HG03060 (cell line): ENCODE data around the gene ABCB8.

ENCODE experiments used
- ATAC-seq: cut with Tn5 transposase; IDR thresholded peaks from one replicate; pipeline ENCODE4 v1.9.1; 2021; ENCODE audit warnings: low read depth, moderate number of reproducible peaks; ENCODE audit not compliant: unreplicated experiment

The ABCB8 gene

DNA sequence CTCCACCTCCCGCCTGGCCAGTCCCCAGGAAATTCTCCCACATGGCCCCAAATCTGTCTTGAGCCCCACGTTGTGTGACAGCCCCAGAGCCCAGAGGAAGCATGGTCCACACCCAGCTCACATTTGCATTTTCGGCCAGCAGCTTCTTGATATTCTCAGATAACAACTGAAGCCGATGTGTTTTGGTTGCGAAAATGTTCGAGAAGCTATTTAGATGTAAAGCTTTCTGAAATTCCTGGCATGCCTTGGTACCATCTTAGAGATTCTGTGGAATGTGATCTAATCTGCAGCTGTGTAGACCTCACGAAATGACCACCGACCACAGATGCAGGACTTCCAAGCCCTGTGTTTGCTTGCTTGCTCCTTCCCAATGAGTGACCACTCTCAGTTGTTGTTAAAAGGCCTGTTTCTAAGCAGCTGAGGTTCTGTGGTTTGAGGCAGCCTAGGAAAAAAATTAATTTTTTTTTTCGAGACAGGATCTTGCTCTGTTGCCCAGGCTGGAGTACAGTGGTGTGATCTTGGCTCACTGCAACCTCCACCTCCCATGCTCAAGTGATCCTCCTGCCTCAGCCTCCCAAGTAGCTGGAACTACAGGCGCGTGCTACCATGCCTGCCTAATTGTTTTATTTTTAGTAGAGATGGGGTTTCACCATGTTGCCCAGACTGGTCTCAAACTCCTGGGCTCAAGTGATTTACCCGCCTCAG lies 40.0 kb downstream of the ABCB8 start:
- no peak for ATAC-seq

GRCh38 chr7:151069841-151070573 lies 41.8 kb downstream of the ABCB8 start:
- ATAC-seq = no peak

DNA sequence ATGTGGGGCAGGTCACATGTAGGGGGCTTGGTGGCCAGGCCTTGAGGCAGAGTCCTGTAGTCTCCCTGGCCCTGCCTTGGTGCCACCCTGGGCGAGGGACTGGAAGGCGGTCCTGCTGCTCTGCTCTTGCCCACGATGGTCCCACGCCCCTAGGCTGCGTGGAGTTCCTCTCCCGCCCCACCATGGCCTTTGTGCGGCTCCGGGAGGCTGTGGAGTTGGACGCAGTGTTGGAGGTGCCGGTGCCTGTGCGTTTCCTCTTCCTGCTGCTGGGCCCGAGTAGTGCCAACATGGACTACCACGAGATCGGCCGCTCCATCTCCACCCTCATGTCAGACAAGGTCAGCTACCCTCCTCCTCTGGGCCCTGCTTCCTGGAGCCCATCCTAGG lies 42.3 kb downstream of the ABCB8 start:
- ATAC-seq = no peak

GRCh38 chr7:151071032-151071866 lies 43.0 kb downstream of the ABCB8 start:
- ATAC-seq = no peak

- ATAC-seq = no peak
Measured at GRCh38 chr7:151073990-151074389, 45.7 kb downstream of the ABCB8 start.

GRCh38 chr7:151074817-151075661 lies 46.8 kb downstream of the ABCB8 start:
- ATAC-seq = no peak

DNA sequence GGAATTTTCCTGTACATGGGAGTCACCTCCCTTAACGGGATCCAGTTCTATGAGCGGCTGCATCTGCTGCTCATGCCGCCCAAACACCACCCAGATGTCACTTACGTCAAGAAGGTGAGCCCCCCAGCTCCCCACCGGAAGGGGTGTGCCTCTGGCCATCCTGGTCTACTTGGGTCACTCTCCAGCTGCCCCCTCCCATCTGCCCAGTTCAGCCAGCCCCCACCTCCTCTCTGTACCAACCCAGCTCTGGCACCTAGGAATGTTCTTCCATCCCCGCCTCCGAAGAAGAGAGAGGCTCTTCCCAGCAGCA lies 47.4 kb downstream of the ABCB8 start:
- ATAC-seq = no peak

- no peak for ATAC-seq
Measured at GRCh38 chr7:151075978-151076426, 47.8 kb downstream of the ABCB8 start.

GRCh38 chr7:151076863-151077704 lies 48.8 kb downstream of the ABCB8 start:
- no peak for ATAC-seq

DNA sequence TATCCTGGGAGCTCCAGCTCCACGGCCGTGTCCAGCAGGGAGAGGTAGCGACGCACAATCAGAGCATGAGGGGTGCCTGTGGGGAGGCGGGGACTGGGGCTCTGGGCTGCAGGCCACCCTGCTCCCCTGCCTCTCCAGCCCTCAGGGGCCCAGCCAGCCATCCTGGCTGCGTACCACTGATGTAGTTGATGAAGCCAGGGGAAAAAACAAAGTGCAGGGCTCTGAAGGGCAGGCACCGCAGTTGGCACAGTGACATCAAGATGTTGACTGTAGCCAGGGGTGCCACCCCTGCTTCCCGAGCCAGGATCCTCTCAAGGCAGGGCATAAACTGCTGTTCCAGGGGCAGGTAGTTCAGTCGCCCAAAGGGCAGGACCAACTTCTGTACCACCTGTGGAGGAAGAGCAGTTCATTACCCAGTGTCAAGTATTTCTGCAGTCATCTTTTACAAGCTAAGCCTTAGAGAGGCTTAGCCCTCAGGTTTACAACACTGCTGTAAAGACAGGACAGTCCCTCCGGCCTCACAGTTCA lies 49.5 kb downstream of the ABCB8 start:
- ATAC-seq = no peak

- no peak for ATAC-seq
Measured at GRCh38 chr7:151078233-151079040, 50.2 kb downstream of the ABCB8 start.

DNA sequence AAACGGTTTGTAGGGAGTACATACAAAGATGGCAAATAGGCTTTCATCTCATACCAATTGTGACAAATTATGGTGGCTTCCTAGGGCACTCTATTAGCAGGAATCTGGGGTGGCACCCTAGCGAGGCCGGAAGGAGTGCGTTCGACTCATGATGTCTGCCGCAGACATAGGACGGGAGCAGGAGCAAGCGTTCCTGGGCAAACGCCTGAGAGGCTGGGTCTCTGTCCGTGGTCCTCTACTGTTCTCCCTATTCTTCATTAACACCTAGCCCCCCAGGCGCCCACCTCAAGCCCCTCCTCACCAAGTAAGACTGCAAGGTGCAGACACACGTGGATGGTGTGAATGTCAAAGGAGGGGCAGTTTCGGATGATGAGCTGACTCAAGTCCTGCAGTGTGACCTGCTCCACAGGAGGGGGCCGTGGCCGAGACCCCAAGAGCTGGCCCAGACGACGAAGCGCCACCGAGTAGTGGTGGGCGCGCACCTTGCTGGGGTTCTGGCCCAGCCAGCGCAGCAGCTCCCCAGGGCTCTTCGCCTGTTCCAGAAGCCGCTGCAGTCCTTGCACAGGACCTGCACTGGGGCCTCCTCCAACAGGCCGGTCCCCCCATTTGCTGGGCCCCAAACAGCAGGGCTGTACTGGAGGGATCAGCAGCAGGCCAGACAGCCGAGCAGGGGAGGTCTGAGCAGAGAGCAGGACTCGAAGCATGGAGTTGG lies 51.1 kb downstream of the ABCB8 start:
- no peak for ATAC-seq

- ATAC-seq = no peak
Measured at GRCh38 chr7:151080067-151080521, 51.8 kb downstream of the ABCB8 start.

DNA sequence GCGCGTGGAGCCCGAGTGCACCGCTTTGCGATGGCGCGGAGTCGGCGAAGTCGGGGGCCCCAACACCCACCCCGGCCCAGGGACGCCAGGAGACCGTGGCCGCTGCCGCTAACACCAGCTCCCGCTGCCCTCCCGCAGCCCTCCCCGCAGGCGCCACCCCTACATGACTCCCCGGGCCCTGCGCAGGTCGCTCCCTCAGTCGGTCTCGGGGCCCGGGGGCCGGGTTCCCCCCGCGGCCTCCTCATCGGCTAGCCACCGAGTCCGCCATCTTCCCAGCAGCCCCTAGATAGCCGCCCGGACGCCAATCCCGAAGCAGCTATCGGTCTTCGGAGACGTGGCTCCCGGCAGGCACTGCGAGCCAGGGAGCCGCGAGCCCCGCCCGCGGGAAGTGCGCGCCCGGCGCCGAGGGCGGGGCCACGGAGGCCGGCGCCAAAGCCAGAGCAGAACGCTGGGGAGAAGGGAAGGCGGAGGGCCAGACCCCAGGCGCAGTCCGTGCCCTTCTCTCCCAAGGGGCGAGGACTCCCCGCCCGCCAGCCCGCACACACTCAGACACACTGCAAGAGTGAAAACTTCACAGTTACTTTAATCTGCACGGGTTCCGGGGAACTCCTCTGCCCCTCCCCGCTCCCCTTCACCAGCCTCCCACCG lies 52.4 kb downstream of the ABCB8 start, which contains the start of gene FASTK:
FASTK (minus strand) TSS at position 288 of the 648 bp plus-strand sequence; CDS start at position 245, 43 bp downstream.
- peak; percentile 46 for ATAC-seq

GRCh38 chr7:151081170-151082101 lies 53.2 kb downstream of the ABCB8 start:
- no peak for ATAC-seq
